ENCODE results near the gene AFF3.

The AFF3 gene

GRCh38 chr2:99982744-99983143 is 159.6 kb downstream of the AFF3 start:
- H3K27ac ChIP-seq, result no peak overlapping the region
- peak; percentile 6 for DNase-seq (ENCODE audit: low spot score)
- ChIA-PET POLR2A (ENCODE audit: low non-redundant PET) (no interaction called here), CTCF (no interaction called here)
- TF ChIP-seq, protein P1, sequence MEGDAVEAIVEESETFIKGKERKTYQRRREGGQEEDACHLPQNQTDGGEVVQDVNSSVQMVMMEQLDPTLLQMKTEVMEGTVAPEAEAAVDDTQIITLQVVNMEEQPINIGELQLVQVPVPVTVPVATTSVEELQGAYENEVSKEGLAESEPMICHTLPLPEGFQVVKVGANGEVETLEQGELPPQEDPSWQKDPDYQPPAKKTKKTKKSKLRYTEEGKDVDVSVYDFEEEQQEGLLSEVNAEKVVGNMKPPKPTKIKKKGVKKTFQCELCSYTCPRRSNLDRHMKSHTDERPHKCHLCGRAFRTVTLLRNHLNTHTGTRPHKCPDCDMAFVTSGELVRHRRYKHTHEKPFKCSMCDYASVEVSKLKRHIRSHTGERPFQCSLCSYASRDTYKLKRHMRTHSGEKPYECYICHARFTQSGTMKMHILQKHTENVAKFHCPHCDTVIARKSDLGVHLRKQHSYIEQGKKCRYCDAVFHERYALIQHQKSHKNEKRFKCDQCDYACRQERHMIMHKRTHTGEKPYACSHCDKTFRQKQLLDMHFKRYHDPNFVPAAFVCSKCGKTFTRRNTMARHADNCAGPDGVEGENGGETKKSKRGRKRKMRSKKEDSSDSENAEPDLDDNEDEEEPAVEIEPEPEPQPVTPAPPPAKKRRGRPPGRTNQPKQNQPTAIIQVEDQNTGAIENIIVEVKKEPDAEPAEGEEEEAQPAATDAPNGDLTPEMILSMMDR (conservative IDR thresholded peaks at IDR 0.05; ENCODE audit: low read depth), result no peak

DNA sequence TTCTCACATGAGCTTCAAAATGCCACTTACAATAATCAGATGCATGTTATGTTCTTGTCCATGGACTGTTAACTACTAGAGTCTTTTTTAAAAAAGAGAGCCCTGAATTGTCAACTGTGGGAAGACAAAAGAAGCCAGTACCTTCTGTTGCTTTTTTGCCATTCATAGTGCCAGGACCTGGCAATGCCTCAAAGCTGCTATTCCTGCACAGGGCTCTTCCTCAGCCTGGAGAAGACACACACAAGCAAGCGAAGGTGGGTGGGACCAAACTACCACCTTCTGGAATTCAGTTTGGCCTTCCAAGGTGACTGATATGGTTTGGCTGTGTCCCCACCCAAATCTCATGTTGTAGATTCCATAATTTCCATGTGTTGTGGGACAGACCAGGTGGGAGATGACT is 160.6 kb downstream of the AFF3 start:
- ChIA-PET CTCF (no interaction called here), POLR2A (ENCODE audit: low non-redundant PET) (no interaction called here)
- TF ChIP-seq, protein P1 (conservative IDR thresholded peaks at IDR 0.05; ENCODE audit: low read depth), result no peak
- DNase-seq (ENCODE audit: low spot score), result no peak
- H3K27ac ChIP-seq, result no peak overlapping the region

- TF ChIP-seq, protein P1 (conservative IDR thresholded peaks at IDR 0.05; ENCODE audit: low read depth), result no peak
- DNase-seq (ENCODE audit: low spot score), result no peak
- ChIA-PET CTCF (no interaction called here), POLR2A (ENCODE audit: low non-redundant PET) (no interaction called here)
- no peak overlapping the region for H3K27ac ChIP-seq
These were observed 162.2 kb downstream of the AFF3 start for GRCh38 chr2:99980176-99980575.

DNA sequence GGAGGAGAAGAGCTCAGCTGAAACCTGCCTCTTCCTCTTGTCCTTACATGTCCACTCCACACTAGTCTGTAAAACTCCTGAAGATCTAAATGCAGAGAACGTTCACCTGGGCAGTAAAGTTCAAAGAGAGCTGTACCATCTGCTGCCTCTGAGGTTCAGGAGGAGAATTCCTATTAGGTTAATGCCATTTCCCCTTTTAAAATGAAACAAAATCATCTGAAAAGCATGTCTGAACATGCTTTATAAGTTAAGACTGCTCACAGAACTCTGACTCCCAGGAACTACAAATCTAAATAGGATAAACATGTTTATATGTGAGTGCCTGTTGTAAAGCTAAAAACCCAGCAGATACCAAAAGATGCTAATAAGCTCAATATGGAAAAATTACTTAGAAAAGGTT is 164.4 kb downstream of the AFF3 start:
- TF ChIP-seq, protein P1 (conservative IDR thresholded peaks at IDR 0.05; ENCODE audit: low read depth), result no peak
- CTCF ChIA-PET, result no interaction called here
- peak; percentile 10 for DNase-seq (ENCODE audit: low spot score)
- POLR2A ChIA-PET (ENCODE audit: low non-redundant PET), result no interaction called here
- no peak overlapping the region for H3K27ac ChIP-seq

GRCh38 chr2:99975386-99975785 is 167.0 kb downstream of the AFF3 start:
- TF ChIP-seq, protein P1 (conservative IDR thresholded peaks at IDR 0.05; ENCODE audit: low read depth), result no peak
- H3K27ac ChIP-seq, result no peak overlapping the region
- DNase-seq (ENCODE audit: low spot score), result peak; percentile 60
- ChIA-PET CTCF (no interaction called here), POLR2A (ENCODE audit: low non-redundant PET) (no interaction called here)

- CTCF ChIA-PET, result no interaction called here
- DNase-seq (ENCODE audit: low spot score), result no peak
These were observed 167.6 kb downstream of the AFF3 start for GRCh38 chr2:99974682-99975375.

More at GRCh38 chr2:99974682-99975375, 167.6 kb downstream of the AFF3 start:
- H3K27ac ChIP-seq, result no peak overlapping the region
- POLR2A ChIA-PET (ENCODE audit: low non-redundant PET), result no interaction called here
- TF ChIP-seq, protein P1 (conservative IDR thresholded peaks at IDR 0.05; ENCODE audit: low read depth), result no peak
